PFSK-1 (cell line): Measurements from ENCODE around the gene BTBD9.

Source experiments
- FOXP2 ChIP-seq: optimal IDR thresholded peaks from 2 replicates; pipeline ENCODE3; 2011; ENCODE audit warnings: borderline replicate concordance, control low read depth, inconsistent platforms; ENCODE audit not compliant: insufficient read depth; ENCODE audit errors: extremely low read length, extremely low read depth
- POLR2AphosphoS5 ChIP-seq: IDR thresholded peaks from 2 replicates; pipeline ENCODE4 v1.6.1; 2012; ENCODE audit warnings: low read depth, mild to moderate bottlenecking, control low read depth, low read length, moderate library complexity
- SIN3A ChIP-seq: IDR thresholded peaks from 2 replicates; pipeline ENCODE4 v1.6.1; 2012; ENCODE audit warnings: mild to moderate bottlenecking, low read length, moderate library complexity, borderline replicate concordance; ENCODE audit not compliant: insufficient read depth
- TAF1 ChIP-seq: IDR thresholded peaks from 2 replicates; pipeline ENCODE4 v1.6.1; 2012; ENCODE audit warnings: low read length, control low read depth, borderline replicate concordance; ENCODE audit not compliant: insufficient read depth
- TF ChIP-seq, protein P1 (sequence below), 2 experiments: IDR thresholded peaks; 2 replicates each; pipeline versions ENCODE4 v1.6.1 to v1.8.0; 2011 to 2012; ENCODE audit warnings: low read depth in 2 of 2, low read length in 2 of 2, control low read depth in 1 of 2, inconsistent platforms in 1 of 2, mild to moderate bottlenecking in 1 of 2, moderate library complexity in 1 of 2; ENCODE audit not compliant: insufficient read depth in 1 of 2

Gene BTBD9

DNA sequence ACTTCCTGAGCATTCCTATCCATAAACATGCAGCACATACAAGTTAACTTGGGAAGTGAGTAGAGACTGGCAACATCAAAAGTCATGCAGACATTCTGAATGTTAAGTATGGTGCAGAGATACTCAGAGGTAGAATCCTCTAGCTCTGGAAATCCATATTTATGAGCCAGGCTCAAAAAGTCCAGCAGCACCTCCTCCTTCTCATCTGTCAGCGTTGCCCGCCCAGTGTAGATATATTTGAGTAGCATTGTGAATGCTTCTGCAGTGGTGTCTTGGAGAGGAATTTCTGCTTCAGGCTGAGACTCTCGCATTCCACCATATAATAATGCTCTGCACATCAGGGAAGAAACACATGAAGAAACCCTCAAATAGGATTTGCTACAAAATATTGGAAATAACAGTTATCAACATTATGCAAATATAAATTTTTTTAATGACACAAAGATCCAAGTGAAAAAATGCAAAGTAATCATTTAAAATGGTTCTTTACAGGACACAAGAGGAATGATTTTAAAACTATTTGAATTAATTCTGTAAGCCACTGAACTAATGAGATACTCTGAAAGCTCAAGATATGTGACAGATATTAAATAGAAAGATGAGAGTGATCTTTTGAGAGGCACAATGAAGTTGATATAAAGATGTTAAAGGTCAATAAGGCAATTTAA, 45.6 kb downstream of the BTBD9 start:
- TF ChIP-seq, protein P1, sequence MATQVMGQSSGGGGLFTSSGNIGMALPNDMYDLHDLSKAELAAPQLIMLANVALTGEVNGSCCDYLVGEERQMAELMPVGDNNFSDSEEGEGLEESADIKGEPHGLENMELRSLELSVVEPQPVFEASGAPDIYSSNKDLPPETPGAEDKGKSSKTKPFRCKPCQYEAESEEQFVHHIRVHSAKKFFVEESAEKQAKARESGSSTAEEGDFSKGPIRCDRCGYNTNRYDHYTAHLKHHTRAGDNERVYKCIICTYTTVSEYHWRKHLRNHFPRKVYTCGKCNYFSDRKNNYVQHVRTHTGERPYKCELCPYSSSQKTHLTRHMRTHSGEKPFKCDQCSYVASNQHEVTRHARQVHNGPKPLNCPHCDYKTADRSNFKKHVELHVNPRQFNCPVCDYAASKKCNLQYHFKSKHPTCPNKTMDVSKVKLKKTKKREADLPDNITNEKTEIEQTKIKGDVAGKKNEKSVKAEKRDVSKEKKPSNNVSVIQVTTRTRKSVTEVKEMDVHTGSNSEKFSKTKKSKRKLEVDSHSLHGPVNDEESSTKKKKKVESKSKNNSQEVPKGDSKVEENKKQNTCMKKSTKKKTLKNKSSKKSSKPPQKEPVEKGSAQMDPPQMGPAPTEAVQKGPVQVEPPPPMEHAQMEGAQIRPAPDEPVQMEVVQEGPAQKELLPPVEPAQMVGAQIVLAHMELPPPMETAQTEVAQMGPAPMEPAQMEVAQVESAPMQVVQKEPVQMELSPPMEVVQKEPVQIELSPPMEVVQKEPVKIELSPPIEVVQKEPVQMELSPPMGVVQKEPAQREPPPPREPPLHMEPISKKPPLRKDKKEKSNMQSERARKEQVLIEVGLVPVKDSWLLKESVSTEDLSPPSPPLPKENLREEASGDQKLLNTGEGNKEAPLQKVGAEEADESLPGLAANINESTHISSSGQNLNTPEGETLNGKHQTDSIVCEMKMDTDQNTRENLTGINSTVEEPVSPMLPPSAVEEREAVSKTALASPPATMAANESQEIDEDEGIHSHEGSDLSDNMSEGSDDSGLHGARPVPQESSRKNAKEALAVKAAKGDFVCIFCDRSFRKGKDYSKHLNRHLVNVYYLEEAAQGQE (IDR thresholded peaks at IDR 0.05; ENCODE audit: insufficient read depth in 1 of 2, low read depth in 2 of 2, low read length in 2 of 2): no peak
- TF ChIP-seq POLR2AphosphoS5 (no peak), FOXP2 (no peak), TAF1 (no peak), SIN3A (no peak)

DNA sequence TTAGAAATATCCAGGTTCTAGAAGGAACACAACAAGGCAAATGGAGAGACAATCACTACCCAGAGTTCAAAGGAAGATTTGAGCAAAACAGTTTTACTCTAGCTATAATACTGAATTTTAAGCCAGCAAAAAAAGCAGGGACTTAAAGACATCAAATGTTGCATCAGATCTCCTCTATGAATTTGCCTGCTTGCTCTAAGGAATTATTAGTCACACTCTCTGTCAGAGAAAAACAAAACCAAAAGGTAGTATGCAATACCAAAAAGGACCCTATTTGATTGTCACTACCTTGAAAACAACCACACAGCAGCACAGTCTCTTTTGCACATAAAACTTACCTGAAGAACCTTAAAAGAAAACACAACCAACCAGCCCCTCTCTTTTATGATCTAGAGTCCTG, 46.3 kb downstream of the BTBD9 start:
- TF ChIP-seq TAF1: no peak
- TF ChIP-seq FOXP2: no peak
- no peak for TF ChIP-seq POLR2AphosphoS5
- TF ChIP-seq, protein P1 (IDR thresholded peaks at IDR 0.05; ENCODE audit: insufficient read depth in 1 of 2, low read depth in 2 of 2, low read length in 2 of 2): no peak
- TF ChIP-seq SIN3A: no peak

DNA sequence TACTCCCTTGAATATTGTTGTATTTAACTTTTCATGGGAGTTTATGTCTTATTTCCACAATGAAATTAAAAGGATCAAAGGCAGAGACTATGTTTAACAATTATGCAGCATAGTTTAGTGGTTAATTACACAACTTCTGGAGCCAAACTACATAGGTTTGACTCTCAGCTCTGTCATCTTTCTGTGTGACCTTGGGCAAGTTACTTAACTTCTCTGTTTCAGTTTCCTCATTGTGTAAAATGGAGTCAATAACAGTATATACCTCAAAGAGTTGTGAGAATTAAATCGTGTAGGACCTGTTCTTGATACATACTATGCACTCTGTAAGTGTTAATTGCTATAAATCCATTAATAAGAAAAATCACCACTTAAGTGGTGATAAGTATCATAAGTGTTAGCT, 48.3 kb downstream of the BTBD9 start:
- no peak for TF ChIP-seq TAF1
- TF ChIP-seq POLR2AphosphoS5: no peak
- TF ChIP-seq FOXP2: no peak

DNA sequence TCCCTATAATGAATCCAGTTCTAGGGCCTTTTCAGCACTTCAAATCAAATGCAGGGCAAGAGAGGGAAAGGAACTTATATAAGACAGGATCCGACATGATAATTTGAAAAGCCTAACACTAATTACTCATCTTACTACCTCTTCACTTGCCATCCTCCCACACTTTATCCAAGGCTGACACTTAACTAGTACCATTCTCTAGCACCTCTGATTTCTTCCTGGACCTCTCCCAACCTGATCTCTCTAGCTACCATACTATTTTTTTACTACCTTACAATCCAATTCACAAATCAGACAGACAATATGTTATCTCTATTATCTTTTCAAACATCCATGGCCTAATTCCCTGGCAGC, 50.4 kb downstream of the BTBD9 start:
- TF ChIP-seq, protein P1 (IDR thresholded peaks at IDR 0.05; ENCODE audit: insufficient read depth in 1 of 2, low read depth in 2 of 2, low read length in 2 of 2): no peak
- TF ChIP-seq SIN3A (no peak), FOXP2 (no peak), POLR2AphosphoS5 (no peak), TAF1 (no peak)

DNA sequence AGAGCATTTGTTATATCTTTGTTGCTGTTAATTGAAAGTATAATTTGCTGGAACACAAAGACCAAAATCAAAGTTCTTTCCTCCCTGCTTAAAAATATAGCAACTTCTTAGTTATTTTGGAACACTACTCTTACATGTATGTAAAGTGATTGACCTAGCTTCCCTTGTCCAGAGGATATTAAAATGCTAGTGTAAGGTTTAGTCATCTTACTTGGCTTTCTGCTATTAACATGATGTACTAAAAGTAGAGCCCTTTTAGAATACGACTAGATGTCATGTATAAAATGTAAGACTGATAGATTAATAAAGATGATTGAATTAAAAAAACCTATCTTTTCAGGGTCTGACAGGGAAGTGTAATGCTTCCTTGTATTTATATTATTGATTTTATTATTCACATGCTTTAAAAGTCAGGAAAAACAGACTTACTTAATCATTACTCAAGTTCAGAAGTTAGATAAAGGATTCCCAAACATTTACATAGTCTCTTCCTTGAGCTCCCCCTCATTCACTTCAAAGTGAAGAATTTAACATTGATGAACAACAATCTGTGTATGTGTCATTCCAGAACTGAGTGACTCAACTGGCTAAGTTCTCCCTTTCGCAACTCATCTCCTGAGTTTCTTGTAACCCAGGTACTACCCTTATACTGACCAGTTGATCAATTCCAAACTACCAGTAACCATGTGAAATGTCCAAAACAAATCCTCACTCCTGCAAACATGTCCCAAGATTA, 50.9 kb downstream of the BTBD9 start:
- TF ChIP-seq, protein P1 (IDR thresholded peaks at IDR 0.05; ENCODE audit: insufficient read depth in 1 of 2, low read depth in 2 of 2, low read length in 2 of 2): no peak
- TF ChIP-seq TAF1: no peak
- no peak for TF ChIP-seq POLR2AphosphoS5
- TF ChIP-seq SIN3A: no peak
- TF ChIP-seq FOXP2: no peak
